NCI-H2171 treated with DMSO at 0.1 percent for 48 hours (cell line): ENCODE measurements around the gene PRPS1.
"Not testable (repeated sequence)": the region's sequence is repeated elsewhere in the genome, so short reads cannot be mapped to it uniquely, and the experiment has no call there.

Source experiments
- DNase-seq: peaks from one replicate; lab custom pipeline; 2025; lab: John Stamatoyannopoulos, UW

PRPS1 gene

GRCh38 chrX:107627838-107628661, at the start of gene PRPS1:
TSS of gene PRPS1 (plus strand) at chrX:107628510. CDS start at chrX:107628629, 119 bp downstream.
- DNase-seq: peak; percentile 94

- no peak for DNase-seq
Observed at GRCh38 chrX:107579956-107580355, 48.4 kb upstream of the PRPS1 start.

- DNase-seq: no peak
Observed at GRCh38 chrX:107581923-107582322, 46.4 kb upstream of the PRPS1 start.

- DNase-seq: no peak
Observed at GRCh38 chrX:107589243-107589642, 39.1 kb upstream of the PRPS1 start.

- no peak for DNase-seq
Observed at GRCh38 chrX:107596651-107597050, 31.7 kb upstream of the PRPS1 start.

GRCh38 chrX:107597264-107597663, 31.0 kb upstream of the PRPS1 start:
- DNase-seq: no peak

GRCh38 chrX:107597791-107598190, 30.5 kb upstream of the PRPS1 start:
- no peak for DNase-seq

GRCh38 chrX:107599450-107599861, 28.9 kb upstream of the PRPS1 start:
- DNase-seq: no peak

GRCh38 chrX:107600366-107600765, 27.9 kb upstream of the PRPS1 start:
- no peak for DNase-seq

GRCh38 chrX:107601326-107601725, 27.0 kb upstream of the PRPS1 start:
- no peak for DNase-seq

GRCh38 chrX:107601759-107602158, 26.6 kb upstream of the PRPS1 start:
- DNase-seq: no peak

GRCh38 chrX:107602694-107603239, 25.5 kb upstream of the PRPS1 start:
- no peak for DNase-seq

GRCh38 chrX:107603429-107604159, 24.7 kb upstream of the PRPS1 start:
- DNase-seq: no peak

GRCh38 chrX:107609061-107609460, 19.2 kb upstream of the PRPS1 start:
- DNase-seq: not testable (repeated sequence)

GRCh38 chrX:107610667-107611066, 17.6 kb upstream of the PRPS1 start:
- DNase-seq: no peak

- no peak for DNase-seq
Observed at GRCh38 chrX:107619885-107620322, 8.4 kb upstream of the PRPS1 start.

GRCh38 chrX:107624893-107625292, 3.4 kb upstream of the PRPS1 start:
- DNase-seq: no peak

- DNase-seq: no peak
Observed at GRCh38 chrX:107625739-107626138, 2.6 kb upstream of the PRPS1 start.

- DNase-seq: no peak
Observed at GRCh38 chrX:107626481-107626880, 1.8 kb upstream of the PRPS1 start.

GRCh38 chrX:107626916-107627315, 1.4 kb upstream of the PRPS1 start:
- DNase-seq: no peak

GRCh38 chrX:107628662-107629539, 591 bp downstream of the PRPS1 start:
- DNase-seq: peak; percentile 41

- peak; percentile 41 for DNase-seq
Observed at GRCh38 chrX:107629540-107629909, 1.2 kb downstream of the PRPS1 start.
